ENCODE measurements around the gene GRIK4. TPM values are rescaled to one million over a fixed set of nuclear protein-coding genes. Genes with fewer than 3 reads are reported as not detected.

Gene GRIK4
- total and polyA plus RNA-seq, 2 donors (not counting 3 experiments of a cell fraction or from before 2014, with no cell fraction given) = 0.81 to 1.6 TPM

- no peaks in the 10 kb centered on the region for H3K9me3 ChIP-seq (replicated peaks; ENCODE audit: control insufficient read depth, insufficient read depth, low read length)
- CTCF ChIA-PET = interaction anchor here (0.7 to 1.6 kb wide), 3 partner anchors 9 to 747 kb away, joined by 3 to 4 read pairs (median 4); no protein-coding TSS in a partner anchor
- no peaks in the 10 kb centered on the region for H3K4me1 ChIP-seq (ENCODE audit: control insufficient read depth, extremely low read depth, insufficient read depth, low read length)
- intact Hi-C loops (cut with micrococcal nuclease) = no loop called here
- TF ChIP-seq, protein P1, sequence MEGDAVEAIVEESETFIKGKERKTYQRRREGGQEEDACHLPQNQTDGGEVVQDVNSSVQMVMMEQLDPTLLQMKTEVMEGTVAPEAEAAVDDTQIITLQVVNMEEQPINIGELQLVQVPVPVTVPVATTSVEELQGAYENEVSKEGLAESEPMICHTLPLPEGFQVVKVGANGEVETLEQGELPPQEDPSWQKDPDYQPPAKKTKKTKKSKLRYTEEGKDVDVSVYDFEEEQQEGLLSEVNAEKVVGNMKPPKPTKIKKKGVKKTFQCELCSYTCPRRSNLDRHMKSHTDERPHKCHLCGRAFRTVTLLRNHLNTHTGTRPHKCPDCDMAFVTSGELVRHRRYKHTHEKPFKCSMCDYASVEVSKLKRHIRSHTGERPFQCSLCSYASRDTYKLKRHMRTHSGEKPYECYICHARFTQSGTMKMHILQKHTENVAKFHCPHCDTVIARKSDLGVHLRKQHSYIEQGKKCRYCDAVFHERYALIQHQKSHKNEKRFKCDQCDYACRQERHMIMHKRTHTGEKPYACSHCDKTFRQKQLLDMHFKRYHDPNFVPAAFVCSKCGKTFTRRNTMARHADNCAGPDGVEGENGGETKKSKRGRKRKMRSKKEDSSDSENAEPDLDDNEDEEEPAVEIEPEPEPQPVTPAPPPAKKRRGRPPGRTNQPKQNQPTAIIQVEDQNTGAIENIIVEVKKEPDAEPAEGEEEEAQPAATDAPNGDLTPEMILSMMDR (IDR thresholded peaks at IDR 0.05; ENCODE audit: extremely low read depth in 1 of 2, insufficient read depth in 1 of 2, low read depth in 1 of 2, low read length in 2 of 2) = no peak
- TF ChIP-seq FOS (IDR thresholded peaks at IDR 0.05; ENCODE audit: borderline replicate concordance, insufficient read depth, low read length) = peak; percentile 12
- no peaks in the 10 kb centered on the region for H4K20me1 ChIP-seq (replicated peaks; ENCODE audit: control insufficient read depth, extremely low read depth, insufficient read depth, low read length)
- POLR2A ChIA-PET = no interaction called here
- dilution Hi-C loops (cut with MboI; ENCODE audit: extremely low pct_ligation_motif_present, low sequenced_read_pairs) = no loop called here
- DNase-seq (ENCODE audit: low read depth, low spot score) = no peak
- no peak overlapping the region for H3K4me2 ChIP-seq (ENCODE audit: insufficient read depth, low read length)
- H3K36me3 ChIP-seq (ENCODE audit: control insufficient read depth in 2 of 2, extremely low read depth in 1 of 2, insufficient read depth in 2 of 2, low read length in 2 of 2) = peaks cover 20 to 34% of the 10 kb centered on the region in 2 experiments
- BruUV-seq (replicated peaks) = no TSS peak
- H2AFZ ChIP-seq (ENCODE audit: low read depth, low read length) = no peak overlapping the region
- no peaks in the 10 kb centered on the region for H3K79me2 ChIP-seq (ENCODE audit: control insufficient read depth, insufficient read depth, low read length)
- no peak overlapping the region for H3K4me3 ChIP-seq (replicated peaks in 1 of 3; ENCODE audit: insufficient read depth in 1 of 3, low read depth in 1 of 3, low read length in 3 of 3)
- no peaks in the 10 kb centered on the region for H3K27me3 ChIP-seq (ENCODE audit: control insufficient read depth in 2 of 2, insufficient read depth in 2 of 2, low read length in 2 of 2)
- H3K27ac ChIP-seq (ENCODE audit: insufficient read depth, low read depth, low read length) = no peak overlapping the region
- no peak overlapping the region for H3K9ac ChIP-seq (replicated peaks; ENCODE audit: extremely low read depth, insufficient read depth, low read length)
- peak; percentile 53 for FAIRE-seq
- H3K9me1 ChIP-seq (replicated peaks; ENCODE audit: control insufficient read depth, extremely low read depth, insufficient read depth, low read length) = no peaks in the 10 kb centered on the region
Measured at GRCh38 chr11:120467627-120468026, 43.9 kb upstream of the GRIK4 start.

DNA sequence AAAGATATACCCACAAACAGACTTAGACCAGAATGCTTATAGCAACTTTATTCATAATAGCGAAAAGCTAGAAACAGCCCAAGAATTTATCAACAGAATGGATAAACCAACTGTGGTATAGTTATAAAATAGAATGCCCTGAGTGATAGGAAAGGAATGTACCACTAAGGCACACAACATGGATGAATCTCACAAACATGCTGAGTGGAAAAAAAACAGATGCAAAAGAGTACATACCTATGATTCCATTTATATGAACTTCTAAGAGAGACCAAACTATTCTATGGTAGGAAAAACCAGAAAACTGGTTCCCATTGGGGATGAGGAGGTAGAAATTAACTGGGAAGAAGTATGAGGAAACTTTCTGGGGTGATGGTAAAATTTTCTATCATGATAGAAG is 40.4 kb upstream of the GRIK4 start:
- FAIRE-seq = no peak
- H3K9me3 ChIP-seq (replicated peaks; ENCODE audit: control insufficient read depth, insufficient read depth, low read length) = no peaks in the 10 kb centered on the region
- no peaks in the 10 kb centered on the region for H3K9me1 ChIP-seq (replicated peaks; ENCODE audit: control insufficient read depth, extremely low read depth, insufficient read depth, low read length)
- no peak for DNase-seq (ENCODE audit: low read depth, low spot score)
- no peak overlapping the region for H3K9ac ChIP-seq (replicated peaks; ENCODE audit: extremely low read depth, insufficient read depth, low read length)
- no peaks in the 10 kb centered on the region for H4K20me1 ChIP-seq (replicated peaks; ENCODE audit: control insufficient read depth, extremely low read depth, insufficient read depth, low read length)
- H3K4me2 ChIP-seq (ENCODE audit: insufficient read depth, low read length) = no peak overlapping the region
- no peak overlapping the region for H2AFZ ChIP-seq (ENCODE audit: low read depth, low read length)
- dilution Hi-C loops (cut with MboI; ENCODE audit: extremely low pct_ligation_motif_present, low sequenced_read_pairs) = no loop called here
- H3K4me1 ChIP-seq (ENCODE audit: control insufficient read depth, extremely low read depth, insufficient read depth, low read length) = no peaks in the 10 kb centered on the region
- peaks cover 21 to 33% of the 10 kb centered on the region in 2 experiments for H3K36me3 ChIP-seq (ENCODE audit: control insufficient read depth in 2 of 2, extremely low read depth in 1 of 2, insufficient read depth in 2 of 2, low read length in 2 of 2)
- H3K27me3 ChIP-seq (ENCODE audit: control insufficient read depth in 2 of 2, insufficient read depth in 2 of 2, low read length in 2 of 2) = no peaks in the 10 kb centered on the region
- intact Hi-C loops (cut with micrococcal nuclease) = no loop called here
- no TSS peak for BruUV-seq (replicated peaks)
- no peak overlapping the region for H3K27ac ChIP-seq (ENCODE audit: insufficient read depth, low read depth, low read length)
- CTCF ChIA-PET = no interaction called here
- H3K4me3 ChIP-seq (replicated peaks in 1 of 3; ENCODE audit: insufficient read depth in 1 of 3, low read depth in 1 of 3, low read length in 3 of 3) = no peak overlapping the region
- TF ChIP-seq, protein P1 (IDR thresholded peaks at IDR 0.05; ENCODE audit: extremely low read depth in 1 of 2, insufficient read depth in 1 of 2, low read depth in 1 of 2, low read length in 2 of 2) = no peak
- TF ChIP-seq JUN (IDR thresholded peaks at IDR 0.05; ENCODE audit: borderline replicate concordance, insufficient read depth, insufficient read length, low read depth) (no peak), MYC (IDR thresholded peaks at IDR 0.05; ENCODE audit: low read depth, low read length) (no peak), GATA2 (IDR thresholded peaks at IDR 0.05; ENCODE audit: insufficient read depth, insufficient read length, low read depth, low read length) (no peak), POLR2A (IDR thresholded peaks at IDR 0.05; ENCODE audit: low read depth, low read length) (no peak), FOS (IDR thresholded peaks at IDR 0.05; ENCODE audit: borderline replicate concordance, insufficient read depth, low read length) (no peak), EZH2 (IDR thresholded peaks at IDR 0.05; ENCODE audit: borderline replicate concordance, low read depth, low read length, severe bottlenecking) (no peak), POLR2AphosphoS5 (IDR thresholded peaks at IDR 0.05; ENCODE audit: insufficient read depth, low read depth, low read length) (no peak)
- TF ChIP-seq, protein P2, sequence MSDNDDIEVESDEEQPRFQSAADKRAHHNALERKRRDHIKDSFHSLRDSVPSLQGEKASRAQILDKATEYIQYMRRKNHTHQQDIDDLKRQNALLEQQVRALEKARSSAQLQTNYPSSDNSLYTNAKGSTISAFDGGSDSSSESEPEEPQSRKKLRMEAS (IDR thresholded peaks at IDR 0.05; ENCODE audit: insufficient read depth, insufficient read length) = no peak
- H3K79me2 ChIP-seq (ENCODE audit: control insufficient read depth, insufficient read depth, low read length) = no peaks in the 10 kb centered on the region
- POLR2A ChIA-PET = no interaction called here
